Stimulated activated naive CD8-positive, alpha-beta T cell treated with anti-CD3 and anti-CD28 coated beads, Interleukin-15, Interleukin-2, amounts not matched to agents 100 U/mL and 50 U/mL, for 24 hours (primary cell): ENCODE data around the gene SPI1.
A peak's percentile ranks its signal among the peaks of the same experiment; 100 is the strongest.

Experiments
- ATAC-seq: fragments of 150-1000 bp; cut with Tn5 transposase; one replicate; pipeline ENCODE4 v1.10.0; 2021
- DNase-seq: peaks from one replicate; pipeline ENCODE4 v3.0.0; 2021

The SPI1 gene

DNA sequence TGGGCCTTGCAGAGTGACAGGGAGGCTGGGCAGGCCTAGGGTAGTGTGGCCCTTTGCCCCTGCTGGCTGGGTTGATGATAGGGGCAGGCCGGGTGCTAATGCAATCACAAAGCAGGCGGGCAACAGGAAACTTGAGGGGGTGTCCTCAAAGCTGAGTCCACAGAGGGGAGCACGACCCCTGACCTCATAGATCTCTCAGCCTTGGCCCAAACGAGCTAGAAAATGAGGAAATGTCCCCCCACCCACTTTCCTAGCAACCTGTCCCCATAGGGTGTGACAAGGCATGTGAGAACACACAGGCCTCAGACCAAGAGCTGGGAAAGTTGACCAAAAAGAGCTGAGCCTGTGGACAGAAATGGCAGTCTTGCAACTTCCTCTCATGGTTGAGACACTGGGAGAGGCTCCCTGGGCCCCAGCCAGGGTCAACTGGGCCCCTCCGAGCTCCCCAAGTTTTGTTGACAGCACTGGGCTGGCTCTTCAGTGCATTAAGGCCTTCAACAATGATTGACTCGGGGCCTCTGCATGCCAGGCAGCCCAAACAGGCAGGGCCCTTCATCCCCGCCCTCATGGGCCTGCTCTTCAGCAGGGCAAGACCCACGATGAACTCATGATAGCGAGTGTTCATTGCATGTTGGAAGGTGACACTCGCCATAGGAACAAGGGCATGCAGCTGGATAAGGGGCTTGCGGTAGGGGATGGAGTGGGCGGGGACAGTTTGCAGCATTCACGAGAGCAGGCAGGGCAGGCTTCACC lies 9.8 kb upstream of the SPI1 start:
- peak; percentile 41 for ATAC-seq
- no peak for DNase-seq

DNA sequence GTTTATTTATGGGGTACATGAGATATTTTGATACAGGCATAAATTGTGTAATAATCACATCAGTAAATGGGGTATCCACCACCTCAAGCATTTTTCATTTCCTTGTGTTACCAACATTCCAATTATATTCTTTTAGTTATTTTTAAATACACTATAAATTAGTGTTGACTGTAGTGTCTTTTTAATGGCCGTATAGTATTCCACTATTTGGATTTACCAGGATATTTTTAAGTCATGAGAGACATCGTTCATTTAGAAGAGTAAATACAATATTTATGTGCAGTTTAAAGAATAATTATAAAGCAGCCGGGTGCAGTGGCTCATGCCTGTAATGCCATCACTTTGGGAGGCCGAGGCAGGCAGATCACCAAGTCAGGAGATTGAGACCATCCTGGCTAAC lies 6.2 kb upstream of the SPI1 start:
- DNase-seq = no peak
- ATAC-seq = no peak

GRCh38 chr11:47383071-47383470 lies 4.7 kb upstream of the SPI1 start:
- no peak for ATAC-seq
- DNase-seq = no peak

DNA sequence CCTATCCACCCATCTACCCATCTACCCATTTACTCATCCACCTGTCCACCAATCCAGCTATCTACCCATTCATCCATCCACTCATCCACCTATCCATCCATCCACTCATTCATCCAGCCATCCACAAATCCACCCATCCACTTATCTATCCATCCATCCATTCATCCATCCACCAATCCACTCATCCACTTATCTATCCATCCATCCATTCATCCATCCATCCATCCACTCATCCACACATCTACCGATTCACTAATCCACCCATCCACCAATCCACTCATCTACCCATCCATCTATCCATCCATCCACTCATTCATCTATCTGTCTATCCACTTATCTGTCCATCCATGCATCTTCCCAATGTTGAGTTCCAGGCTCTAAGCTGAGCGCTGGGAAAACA lies 1.7 kb upstream of the SPI1 start:
- DNase-seq (no peak), ATAC-seq (no peak)

GRCh38 chr11:47379317-47379716 lies 970 bp upstream of the SPI1 start:
- ATAC-seq (no peak), DNase-seq (no peak)

DNA sequence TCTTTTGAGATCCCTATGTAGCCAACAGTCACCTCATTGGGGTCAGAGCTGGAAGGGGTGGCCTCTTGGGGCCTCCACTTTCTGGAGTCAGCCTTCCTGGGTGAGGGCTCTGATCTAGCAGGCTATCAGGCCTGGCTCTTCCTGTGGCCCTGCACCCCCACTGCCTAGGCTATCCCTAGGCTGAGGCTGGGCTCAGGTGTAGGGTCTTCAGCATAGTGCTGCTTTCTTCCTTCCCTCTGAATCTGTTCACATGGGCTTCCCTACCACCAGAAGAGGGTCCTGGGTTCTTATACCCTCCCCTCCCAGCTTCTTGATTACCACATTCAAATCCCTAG lies 456 bp upstream of the SPI1 start:
- ATAC-seq (no peak), DNase-seq (no peak)

- no peak for ATAC-seq
Observed at GRCh38 chr11:47377571-47378009, 757 bp downstream of the SPI1 start.

DNA sequence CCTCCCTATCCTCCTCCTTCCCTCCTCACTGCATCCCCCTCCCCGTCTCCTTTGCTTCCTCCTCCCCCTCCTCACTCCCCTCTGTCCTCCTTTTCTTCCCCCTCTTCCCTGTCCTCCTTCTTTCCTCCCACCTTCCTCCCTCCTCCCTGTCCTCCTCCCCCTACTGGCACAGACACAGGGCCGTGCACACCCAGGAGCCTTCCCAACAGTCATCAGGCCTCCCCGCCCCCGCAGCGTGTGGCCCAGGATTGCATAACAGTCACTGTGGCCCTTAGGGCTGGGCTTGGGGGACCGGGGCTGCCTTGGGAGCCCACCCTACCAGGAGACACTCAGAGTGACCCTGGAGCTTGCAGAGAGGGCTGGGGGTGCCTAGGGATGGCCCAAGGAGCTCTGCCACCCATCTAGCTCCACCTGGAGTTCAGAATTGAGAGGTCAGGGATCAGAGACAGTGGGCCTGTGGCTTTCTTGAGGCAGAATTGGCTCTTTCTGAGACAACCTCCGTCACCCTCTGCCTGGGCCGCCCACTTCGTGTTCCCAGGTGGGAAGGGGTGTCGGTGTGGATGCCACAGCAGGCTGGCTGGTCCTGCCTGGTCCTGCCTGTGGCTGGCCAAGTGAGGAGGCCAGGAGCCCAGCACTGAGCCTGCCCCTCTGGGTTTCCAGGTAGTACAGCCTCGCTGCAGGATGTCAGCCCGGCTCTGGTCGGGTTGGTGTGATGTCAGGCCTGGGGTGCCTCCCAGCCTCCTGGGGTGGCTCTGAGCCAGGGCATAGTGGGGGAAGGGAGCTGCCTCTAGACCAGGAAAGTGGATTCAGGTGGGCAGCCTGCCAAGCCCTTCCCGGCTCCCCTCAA lies 1.6 kb downstream of the SPI1 start:
- DNase-seq (no peak), ATAC-seq (no peak)

More at GRCh38 chr11:47377571-47378009, 757 bp downstream of the SPI1 start:
- DNase-seq = no peak

GRCh38 chr11:47376107-47376524 lies 2.2 kb downstream of the SPI1 start:
- ATAC-seq (no peak), DNase-seq (no peak)

DNA sequence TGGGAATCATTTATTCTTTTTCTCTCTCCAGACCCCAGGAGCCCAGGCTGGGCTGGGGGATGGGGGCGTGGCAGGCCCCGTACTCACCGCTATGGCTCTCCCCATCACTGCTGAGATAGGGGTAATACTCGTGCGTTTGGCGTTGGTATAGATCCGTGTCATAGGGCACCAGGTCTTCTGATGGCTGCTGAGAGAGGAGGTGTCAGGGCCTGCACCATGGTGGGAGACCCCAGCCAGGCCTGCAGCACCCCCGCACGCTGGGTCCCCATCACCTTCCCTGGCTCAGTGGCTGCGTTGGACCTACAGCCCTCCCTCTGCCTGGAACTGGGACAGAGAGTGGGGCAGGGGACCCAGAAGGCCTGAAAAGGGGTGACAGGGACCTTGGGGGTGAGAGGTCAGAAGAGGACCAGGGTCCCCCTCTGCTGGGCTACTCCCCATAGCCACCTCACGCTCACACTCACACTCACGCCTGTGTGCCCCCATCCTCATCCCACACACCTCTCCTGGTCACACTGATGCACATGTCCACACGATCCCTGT lies 2.7 kb downstream of the SPI1 start:
- DNase-seq = no peak
- no peak for ATAC-seq

GRCh38 chr11:47375020-47375419 lies 3.3 kb downstream of the SPI1 start:
- DNase-seq (no peak), ATAC-seq (no peak)

DNA sequence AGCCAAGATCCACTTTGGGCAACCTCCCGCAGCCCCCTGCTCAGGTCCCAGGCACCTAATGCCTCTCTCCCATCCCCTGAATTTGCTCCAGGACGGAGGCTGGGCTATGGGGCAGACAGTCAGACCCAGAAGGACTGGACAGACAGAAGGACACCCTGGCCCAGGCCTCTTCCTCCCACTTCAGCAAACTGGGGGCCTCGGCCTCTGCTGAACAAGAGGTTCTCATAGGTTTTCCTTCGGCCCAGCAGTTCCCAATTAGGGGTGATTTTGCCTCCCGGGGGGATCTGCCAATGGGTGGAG lies 3.7 kb downstream of the SPI1 start:
- DNase-seq = no peak
- ATAC-seq = no peak

DNA sequence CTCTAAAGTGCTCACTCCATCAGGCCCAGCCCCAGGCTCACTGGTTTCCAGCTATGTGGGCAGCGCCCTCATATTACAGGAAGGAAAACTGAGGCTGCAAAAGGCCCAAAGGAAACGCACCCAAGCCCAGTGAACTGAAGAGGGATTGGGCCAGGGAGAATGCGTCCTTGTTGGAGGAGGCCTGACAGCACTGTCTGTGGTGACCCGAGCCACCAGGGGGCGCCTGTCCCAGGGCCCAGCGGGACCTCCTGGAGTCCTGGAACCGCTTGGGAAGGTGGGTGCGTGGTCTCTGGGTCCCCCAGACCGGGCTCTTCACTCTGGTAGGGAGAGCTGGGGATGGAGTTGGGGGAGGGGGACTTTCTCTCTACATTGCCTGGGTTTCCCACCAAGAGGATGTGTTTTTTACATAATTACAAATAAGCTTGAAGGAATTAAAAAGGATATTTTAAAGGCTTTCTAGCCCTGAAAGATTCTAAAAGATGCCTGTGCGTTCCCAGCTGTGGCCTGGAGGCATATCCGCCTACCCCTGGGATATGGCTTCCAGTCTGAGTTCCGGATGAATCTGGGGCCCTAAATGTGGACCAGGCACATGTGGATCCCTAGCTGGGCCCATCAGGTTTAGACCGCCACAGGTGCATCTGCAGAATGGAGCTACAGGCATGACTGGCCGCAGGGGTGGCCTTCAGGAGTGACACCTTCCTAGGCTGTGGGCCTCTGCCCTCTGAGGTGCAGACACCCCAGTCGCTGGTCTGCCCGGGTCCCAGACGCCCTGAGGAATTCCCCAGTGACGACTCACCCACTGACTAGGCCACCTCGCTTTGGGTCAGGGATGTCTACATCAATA lies 4.2 kb downstream of the SPI1 start:
- peak; percentile 70 for ATAC-seq
- DNase-seq = peak; percentile 93

GRCh38 chr11:47372422-47372821 lies 5.9 kb downstream of the SPI1 start:
- DNase-seq (no peak), ATAC-seq (no peak)

GRCh38 chr11:47369676-47370075 lies 8.7 kb downstream of the SPI1 start:
- peak; percentile 30 for ATAC-seq
- DNase-seq = peak; percentile 41

DNA sequence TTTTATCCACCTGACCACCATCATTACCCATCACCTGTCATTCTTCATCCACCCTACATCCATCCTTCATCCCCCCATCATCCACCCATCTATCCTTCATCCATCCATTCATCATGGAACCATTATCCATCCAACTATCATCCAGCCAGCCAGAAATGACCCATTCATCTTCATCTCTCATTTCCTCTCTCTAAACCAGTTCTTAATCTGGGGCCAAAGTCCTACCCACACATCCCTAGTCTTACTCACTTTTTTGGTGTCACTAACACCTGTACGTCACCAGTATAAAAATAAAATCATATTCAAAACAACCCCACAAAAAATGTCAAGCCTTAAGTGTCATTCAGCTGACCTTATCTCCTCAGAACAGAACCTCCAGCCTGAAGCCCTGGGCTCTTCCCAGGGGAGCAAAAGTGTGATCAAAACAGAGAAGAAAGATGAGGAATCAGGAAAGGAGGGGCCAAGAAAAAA lies 12.3 kb downstream of the SPI1 start:
- ATAC-seq (peak; percentile 25), DNase-seq (no peak)

GRCh38 chr11:47361419-47361818 lies 16.9 kb downstream of the SPI1 start:
- DNase-seq (no peak), ATAC-seq (no peak)

- ATAC-seq = no peak
- no peak for DNase-seq
Observed at GRCh38 chr11:47360341-47360740, 18.0 kb downstream of the SPI1 start.

GRCh38 chr11:47359586-47359985 lies 18.8 kb downstream of the SPI1 start:
- ATAC-seq (peak; percentile 34), DNase-seq (no peak)

DNA sequence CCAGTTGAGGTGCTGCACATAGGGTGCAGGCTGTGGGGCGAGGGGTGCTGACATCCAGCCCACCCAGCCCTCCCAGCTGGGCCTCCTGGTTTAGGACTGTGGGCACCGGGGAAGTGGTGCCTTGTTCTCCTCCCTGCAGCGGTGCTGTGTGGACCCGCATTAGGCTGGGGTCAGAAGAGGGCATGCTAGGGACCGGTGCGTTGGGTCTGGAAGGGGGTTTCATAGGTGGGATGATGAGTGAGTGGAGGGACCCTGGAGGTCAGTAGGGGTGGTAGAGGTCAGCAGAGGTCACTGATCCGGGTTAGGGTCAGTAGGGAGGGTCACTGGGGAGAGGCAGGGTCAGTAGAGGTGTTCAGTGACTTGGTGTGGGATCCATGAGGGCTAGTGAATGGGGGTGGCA lies 19.2 kb downstream of the SPI1 start:
- DNase-seq = no peak
- ATAC-seq = no peak

- DNase-seq (no peak), ATAC-seq (no peak)
Observed at GRCh38 chr11:47358731-47359051, 19.7 kb downstream of the SPI1 start.

DNA sequence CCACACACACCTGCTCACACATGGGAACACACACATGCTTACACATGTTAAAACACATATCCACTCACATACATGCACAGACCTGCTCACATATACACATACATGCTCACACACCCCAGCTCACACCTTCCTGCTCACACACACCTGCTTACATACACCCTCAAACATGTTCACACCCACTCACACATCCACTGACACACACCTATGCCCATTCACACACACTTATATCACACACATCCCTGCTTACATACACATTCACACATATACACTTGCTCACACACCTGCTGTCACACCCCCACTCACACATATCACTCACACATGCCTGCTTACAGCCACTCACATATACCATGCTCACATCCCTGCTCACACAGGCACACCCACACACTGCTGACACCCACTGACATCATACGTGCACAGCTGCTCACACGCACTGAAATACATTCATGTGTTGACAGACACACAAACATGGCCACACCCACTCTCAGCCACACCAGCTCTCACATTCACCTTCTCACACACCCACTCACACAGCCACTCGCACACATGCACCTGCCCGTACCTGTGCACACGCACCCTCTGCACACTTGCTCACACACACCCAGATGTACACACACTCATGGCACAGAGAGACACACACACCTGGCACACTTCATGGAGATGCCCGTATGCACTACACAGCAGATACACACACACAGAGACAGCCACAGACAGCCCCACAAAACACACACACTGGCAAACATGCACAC lies 20.2 kb downstream of the SPI1 start:
- DNase-seq = no peak
- no peak for ATAC-seq
